Body of pancreas (tissue), 4 donors: ENCODE data around the gene ZNHIT6.

Source experiments
- POLR2A ChIP-seq, 3 donors: fragments of 450-650 bp; IDR thresholded peaks; one replicate each; pipeline ENCODE4 v1.6.1; 2016; ENCODE audit warnings: antibody characterized with exemption in 3 of 3, mild to moderate bottlenecking in 2 of 3
- TF ChIP-seq, protein P1 (sequence below), 7 experiments: fragments of 450-650 bp in 4 of 7; fragments of 200-600 bp in 3 of 7; sonication (generic) in 3 of 7; IDR thresholded peaks; one replicate each; pipeline ENCODE4 v1.5.1; 2016 to 2019; ENCODE audit warnings: antibody characterized with exemption in 7 of 7

DNA sequence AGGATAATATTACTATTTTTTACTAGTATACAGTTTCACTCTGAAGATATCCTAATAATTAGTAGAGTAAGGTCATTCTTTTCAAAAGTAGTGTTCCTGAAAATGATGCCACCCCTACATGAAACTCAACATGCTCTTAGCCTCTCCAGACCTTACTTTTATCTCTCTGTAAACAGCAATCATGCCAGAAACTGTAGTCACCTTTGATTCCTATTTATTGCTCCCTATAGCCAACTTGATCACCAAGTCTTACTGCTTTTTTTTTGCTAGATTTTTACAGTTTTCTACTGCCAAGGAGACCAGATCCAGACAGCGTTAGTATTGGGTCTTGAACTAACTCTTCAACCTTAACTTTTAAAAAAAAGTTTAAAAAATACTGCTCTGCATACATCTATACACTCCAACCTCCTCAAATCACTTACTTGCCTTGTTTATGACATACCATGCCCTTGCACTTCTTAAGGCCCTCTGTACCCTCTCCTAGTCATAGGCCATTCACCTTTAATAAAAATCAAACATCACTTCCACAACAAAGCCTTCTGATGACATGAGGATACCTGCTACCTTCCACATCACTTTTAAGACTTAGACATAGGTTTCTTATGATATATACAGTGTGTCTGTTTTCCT, 36.1 kb downstream of the ZNHIT6 start:
- TF ChIP-seq, protein P1, sequence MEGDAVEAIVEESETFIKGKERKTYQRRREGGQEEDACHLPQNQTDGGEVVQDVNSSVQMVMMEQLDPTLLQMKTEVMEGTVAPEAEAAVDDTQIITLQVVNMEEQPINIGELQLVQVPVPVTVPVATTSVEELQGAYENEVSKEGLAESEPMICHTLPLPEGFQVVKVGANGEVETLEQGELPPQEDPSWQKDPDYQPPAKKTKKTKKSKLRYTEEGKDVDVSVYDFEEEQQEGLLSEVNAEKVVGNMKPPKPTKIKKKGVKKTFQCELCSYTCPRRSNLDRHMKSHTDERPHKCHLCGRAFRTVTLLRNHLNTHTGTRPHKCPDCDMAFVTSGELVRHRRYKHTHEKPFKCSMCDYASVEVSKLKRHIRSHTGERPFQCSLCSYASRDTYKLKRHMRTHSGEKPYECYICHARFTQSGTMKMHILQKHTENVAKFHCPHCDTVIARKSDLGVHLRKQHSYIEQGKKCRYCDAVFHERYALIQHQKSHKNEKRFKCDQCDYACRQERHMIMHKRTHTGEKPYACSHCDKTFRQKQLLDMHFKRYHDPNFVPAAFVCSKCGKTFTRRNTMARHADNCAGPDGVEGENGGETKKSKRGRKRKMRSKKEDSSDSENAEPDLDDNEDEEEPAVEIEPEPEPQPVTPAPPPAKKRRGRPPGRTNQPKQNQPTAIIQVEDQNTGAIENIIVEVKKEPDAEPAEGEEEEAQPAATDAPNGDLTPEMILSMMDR (IDR thresholded peaks at IDR 0.05) = no peak
- TF ChIP-seq POLR2A (IDR thresholded peaks at IDR 0.05) = no peak
